IPS-18c (cell line): ENCODE results near the gene MGAT4A.

Source experiments
- H3K4me3 ChIP-seq: 2 replicates; pipeline ENCODE4 v1.7.0; 2013; ENCODE audit warnings: low read depth, mild to moderate bottlenecking, low read length, moderate library complexity; ENCODE audit not compliant: insufficient read depth
- H3K9me3 ChIP-seq: one replicate; pipeline ENCODE4 v1.6.1; 2013; ENCODE audit warnings: mild to moderate bottlenecking, low read length, moderate library complexity; ENCODE audit not compliant: control insufficient read depth, insufficient read depth

Gene MGAT4A

GRCh38 chr2:98715812-98716451 is 15.0 kb downstream of the MGAT4A start:
- Histone ChIP-seq H3K4me3 (no peak overlapping the region), H3K9me3 (no peaks in the 10 kb centered on the region)

GRCh38 chr2:98713332-98714015 is 17.5 kb downstream of the MGAT4A start:
- Histone ChIP-seq H3K9me3 (no peaks in the 10 kb centered on the region), H3K4me3 (no peak overlapping the region)

GRCh38 chr2:98712145-98712544 is 18.8 kb downstream of the MGAT4A start:
- Histone ChIP-seq H3K9me3 (no peaks in the 10 kb centered on the region), H3K4me3 (no peak overlapping the region)

- Histone ChIP-seq H3K9me3 (no peaks in the 10 kb centered on the region), H3K4me3 (no peak overlapping the region)
Observed at GRCh38 chr2:98711506-98711905, 19.4 kb downstream of the MGAT4A start.

- H3K4me3 ChIP-seq, result no peak overlapping the region
- no peaks in the 10 kb centered on the region for H3K9me3 ChIP-seq
Observed at GRCh38 chr2:98710734-98711133, 20.2 kb downstream of the MGAT4A start.

- no peaks in the 10 kb centered on the region for H3K9me3 ChIP-seq
- no peak overlapping the region for H3K4me3 ChIP-seq
Observed at GRCh38 chr2:98709535-98709934, 21.4 kb downstream of the MGAT4A start.

GRCh38 chr2:98708396-98709186 is 22.3 kb downstream of the MGAT4A start:
- H3K9me3 ChIP-seq, result no peaks in the 10 kb centered on the region
- H3K4me3 ChIP-seq, result no peak overlapping the region

GRCh38 chr2:98706591-98706990 is 24.3 kb downstream of the MGAT4A start:
- H3K4me3 ChIP-seq, result no peak overlapping the region
- H3K9me3 ChIP-seq, result peaks cover 2% of the 10 kb centered on the region

GRCh38 chr2:98705333-98705617 is 25.7 kb downstream of the MGAT4A start:
- H3K4me3 ChIP-seq, result no peak overlapping the region

GRCh38 chr2:98704499-98705332 is 26.2 kb downstream of the MGAT4A start:
- peaks cover 2% of the 10 kb centered on the region for H3K9me3 ChIP-seq
- no peak overlapping the region for H3K4me3 ChIP-seq

More at GRCh38 chr2:98705333-98705617, 25.7 kb downstream of the MGAT4A start:
- H3K9me3 ChIP-seq, result peaks cover 2% of the 10 kb centered on the region

- Histone ChIP-seq H3K9me3 (peaks cover 2% of the 10 kb centered on the region), H3K4me3 (no peak overlapping the region)
Observed at GRCh38 chr2:98703738-98704137, 27.2 kb downstream of the MGAT4A start.

- H3K4me3 ChIP-seq, result no peak overlapping the region
Observed at GRCh38 chr2:98702858-98703620, 27.9 kb downstream of the MGAT4A start.

GRCh38 chr2:98702127-98702802 is 28.7 kb downstream of the MGAT4A start:
- H3K4me3 ChIP-seq, result no peak overlapping the region
- H3K9me3 ChIP-seq, result peaks cover 2% of the 10 kb centered on the region

More at GRCh38 chr2:98702858-98703620, 27.9 kb downstream of the MGAT4A start:
- peaks cover 2% of the 10 kb centered on the region for H3K9me3 ChIP-seq

- no peak overlapping the region for H3K4me3 ChIP-seq
Observed at GRCh38 chr2:98701230-98701629, 29.7 kb downstream of the MGAT4A start.

GRCh38 chr2:98698896-98699295 is 32.0 kb downstream of the MGAT4A start:
- Histone ChIP-seq H3K9me3 (peaks cover 2% of the 10 kb centered on the region), H3K4me3 (no peak overlapping the region)

More at GRCh38 chr2:98701230-98701629, 29.7 kb downstream of the MGAT4A start:
- peaks cover 2% of the 10 kb centered on the region for H3K9me3 ChIP-seq

- no peak overlapping the region for H3K4me3 ChIP-seq
Observed at GRCh38 chr2:98697651-98698337, 33.1 kb downstream of the MGAT4A start.

More at GRCh38 chr2:98697651-98698337, 33.1 kb downstream of the MGAT4A start:
- H3K9me3 ChIP-seq, result peaks cover 2% of the 10 kb centered on the region
